Measurements from ENCODE around the gene NALF2.

Gene NALF2

GRCh38 chrX:69524781-69525363 is 20.7 kb downstream of the NALF2 start:
- no peak for DNase-seq (ENCODE audit: low read depth in 4 of 4, low spot score in 1 of 4)

- DNase-seq (ENCODE audit: low read depth in 4 of 4, low spot score in 1 of 4) = no peak
Observed at GRCh38 chrX:69530306-69530705, 26.2 kb downstream of the NALF2 start.

- no peak for DNase-seq (ENCODE audit: low read depth in 4 of 4, low spot score in 1 of 4)
Observed at GRCh38 chrX:69531031-69531755, 27.1 kb downstream of the NALF2 start.

GRCh38 chrX:69535661-69536060 is 31.5 kb downstream of the NALF2 start:
- no peak for DNase-seq (ENCODE audit: low read depth in 4 of 4, low spot score in 1 of 4)

GRCh38 chrX:69538321-69538876 is 34.3 kb downstream of the NALF2 start:
- DNase-seq (ENCODE audit: low read depth in 4 of 4, low spot score in 1 of 4) = peak; percentile 54 to 61 (median 56)

GRCh38 chrX:69539437-69539836 is 35.3 kb downstream of the NALF2 start:
- DNase-seq (ENCODE audit: low read depth in 4 of 4, low spot score in 1 of 4) = no peak

- no peak for DNase-seq (ENCODE audit: low read depth in 4 of 4, low spot score in 1 of 4)
Observed at GRCh38 chrX:69541956-69542355, 37.8 kb downstream of the NALF2 start.

- DNase-seq (ENCODE audit: low read depth in 4 of 4, low spot score in 1 of 4) = no peak
Observed at GRCh38 chrX:69543572-69543971, 39.4 kb downstream of the NALF2 start.

GRCh38 chrX:69546417-69546816 is 42.3 kb downstream of the NALF2 start:
- no peak for DNase-seq (ENCODE audit: low read depth in 4 of 4, low spot score in 1 of 4)

- no peak for DNase-seq (ENCODE audit: low read depth in 4 of 4, low spot score in 1 of 4)
Observed at GRCh38 chrX:69546978-69547377, 42.9 kb downstream of the NALF2 start.

GRCh38 chrX:69551421-69552009 is 47.4 kb downstream of the NALF2 start:
- DNase-seq (ENCODE audit: low read depth in 4 of 4, low spot score in 1 of 4) = no peak

GRCh38 chrX:69552512-69552911 is 48.4 kb downstream of the NALF2 start:
- DNase-seq (ENCODE audit: low read depth in 4 of 4, low spot score in 1 of 4) = no peak

All from stimulated activated CD4-positive, alpha-beta T cell treated with anti-CD3 and anti-CD28 coated beads, Interleukin-1b, Interleukin-23, amount 100 ng/mL, for 24 hours (primary cell).